Fibroblast of lung (primary cell): ENCODE measurements around the gene INPP5A. TPM values are rescaled to one million over a fixed set of nuclear protein-coding genes. Genes with fewer than 3 reads are reported as not detected.

Experiments
- DNase-seq, 2 donors: peaks; one replicate each; pipeline versions ENCODE4 v3.0.0 to v3.0.0-alpha.2; 2010; ENCODE audit warnings: low read depth in 2 of 2
- H2AFZ ChIP-seq: 2 replicates; pipeline ENCODE4 v1.5.1; 2012; ENCODE audit warnings: low read length, control low read depth, inconsistent platforms
- H3K27ac ChIP-seq: 2 replicates; pipeline ENCODE4 v1.5.1; 2011; ENCODE audit warnings: low read length, control low read depth; ENCODE audit not compliant: insufficient read depth
- H3K27me3 ChIP-seq: 2 replicates; pipeline ENCODE4 v1.5.1; 2011; ENCODE audit warnings: mild to moderate bottlenecking, low read length; ENCODE audit not compliant: control insufficient read depth, insufficient read depth
- H3K36me3 ChIP-seq: 2 replicates; pipeline ENCODE4 v1.5.1; 2011; ENCODE audit warnings: low read length; ENCODE audit not compliant: control insufficient read depth, insufficient read depth
- H3K4me1 ChIP-seq: 2 replicates; pipeline ENCODE4 v1.5.1; 2011; ENCODE audit warnings: low read length; ENCODE audit not compliant: control insufficient read depth, insufficient read depth; ENCODE audit errors: extremely low read depth
- H3K4me2 ChIP-seq: 2 replicates; pipeline ENCODE4 v1.5.1; 2011; ENCODE audit warnings: low read length, control low read depth; ENCODE audit not compliant: insufficient read depth; ENCODE audit errors: extremely low read depth
- H3K4me3 ChIP-seq, 4 experiments: fragments of 200-600 bp in 1 of 4; sonication (generic) in 1 of 4; replicated peaks in 1 of 4; 2 replicates each; pipeline ENCODE4 v1.5.1; 2011 to 2016; ENCODE audit warnings: low read length in 4 of 4, low read depth in 3 of 4, mild to moderate bottlenecking in 3 of 4, control low read depth in 2 of 4, inconsistent platforms in 1 of 4, mixed read lengths in 1 of 4; ENCODE audit not compliant: insufficient read depth in 1 of 4; ENCODE audit errors: control extremely low read depth in 1 of 4
- H3K79me2 ChIP-seq: 2 replicates; pipeline ENCODE4 v1.5.1; 2012; ENCODE audit warnings: mild to moderate bottlenecking, low read length, inconsistent platforms; ENCODE audit not compliant: control insufficient read depth, insufficient read depth
- H3K9ac ChIP-seq: 2 replicates; pipeline ENCODE4 v1.5.1; 2011; ENCODE audit warnings: mild to moderate bottlenecking, low read length, control low read depth; ENCODE audit not compliant: insufficient read depth
- H3K9me3 ChIP-seq: 2 replicates; pipeline ENCODE4 v1.5.1; 2012; ENCODE audit warnings: low read depth, low read length; ENCODE audit not compliant: control insufficient read depth, insufficient read depth
- H4K20me1 ChIP-seq: 2 replicates; pipeline ENCODE4 v1.5.1; 2011; ENCODE audit warnings: low read length; ENCODE audit not compliant: control insufficient read depth, insufficient read depth; ENCODE audit errors: extremely low read depth
- EZH2 ChIP-seq: IDR thresholded peaks from 2 replicates; pipeline ENCODE4 v1.5.1; 2012; ENCODE audit warnings: low read length, control low read depth, mild to moderate bottlenecking; ENCODE audit errors: missing control alignments
- polyA plus RNA-seq, 2 donors: library from polyadenylated mRNA; depleted of rRNA in 1 of 2; stranded (reverse) in 1 of 2; unstranded in 1 of 2; fragments of >200 nt; gene quantifications; 2 replicates each; pipeline ENCODE4 v1.2.1, GENCODE V29; 2011 to 2012; ENCODE audit warnings: missing spikeins in 1 of 2
- total RNA-seq: library from RNA; depleted of rRNA; stranded (reverse); fragments of >200 nt; gene quantifications from 2 replicates; pipeline ENCODE4 v1.2.1, GENCODE V29; 2014
- TF ChIP-seq, protein P1 (sequence below), 2 donors: IDR thresholded peaks in 1 of 2; conservative IDR thresholded peaks in 1 of 2; 1 replicate in 1 of 2; 2 replicates in 1 of 2; pipeline ENCODE4 v1.5.1; 2011 to 2012; ENCODE audit warnings: low read length in 2 of 2, control low read depth in 1 of 2, inconsistent platforms in 1 of 2, low read depth in 1 of 2, mild to moderate bottlenecking in 1 of 2

The INPP5A gene
- total and polyA plus RNA-seq, 2 donors (not counting 1 experiment from before 2014, with no cell fraction given), result 24.6 to 39.9 TPM

DNA sequence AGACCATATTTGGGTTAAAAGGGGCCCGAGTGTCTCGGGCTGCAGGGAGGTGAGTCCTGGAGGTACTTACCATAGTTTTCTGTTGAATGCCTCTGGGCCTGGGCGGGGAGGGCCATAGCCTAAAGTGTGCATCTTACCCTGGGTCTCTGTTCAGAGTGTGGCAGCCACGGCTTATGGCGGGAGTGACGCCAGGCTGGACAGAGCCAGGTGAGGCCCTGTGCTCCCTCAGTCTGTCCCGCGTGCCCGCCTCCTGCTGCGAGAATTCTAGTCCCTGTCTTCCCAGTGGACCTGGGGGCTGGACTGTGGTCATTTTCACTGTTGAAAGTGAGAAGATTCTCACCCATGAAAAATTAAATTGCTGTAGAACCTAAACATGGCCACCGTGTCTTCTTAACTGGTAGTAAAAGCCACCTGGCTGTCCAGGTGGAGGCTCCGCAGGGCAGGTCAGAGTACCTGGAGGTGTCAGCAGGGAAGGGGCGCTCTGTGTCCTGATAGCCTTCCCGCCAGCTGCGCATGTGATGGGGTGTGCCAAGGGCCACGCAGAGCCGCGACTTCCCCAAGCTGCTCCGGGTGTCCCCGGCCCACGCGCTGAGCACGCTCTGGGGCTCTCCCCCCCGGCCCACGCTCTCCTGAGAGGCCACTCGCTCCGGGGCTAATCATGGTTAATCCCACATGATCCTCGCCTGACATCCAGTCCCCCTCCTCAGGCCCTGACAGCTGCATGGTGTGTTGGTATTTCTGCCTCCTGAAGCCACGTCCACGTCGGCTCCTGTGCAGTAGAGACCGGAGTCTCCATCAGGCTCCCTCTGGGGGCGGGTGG is 20.3 kb downstream of the INPP5A start:
- H4K20me1 ChIP-seq, result peaks cover 3% of the 10 kb centered on the region
- no peak for DNase-seq

DNA sequence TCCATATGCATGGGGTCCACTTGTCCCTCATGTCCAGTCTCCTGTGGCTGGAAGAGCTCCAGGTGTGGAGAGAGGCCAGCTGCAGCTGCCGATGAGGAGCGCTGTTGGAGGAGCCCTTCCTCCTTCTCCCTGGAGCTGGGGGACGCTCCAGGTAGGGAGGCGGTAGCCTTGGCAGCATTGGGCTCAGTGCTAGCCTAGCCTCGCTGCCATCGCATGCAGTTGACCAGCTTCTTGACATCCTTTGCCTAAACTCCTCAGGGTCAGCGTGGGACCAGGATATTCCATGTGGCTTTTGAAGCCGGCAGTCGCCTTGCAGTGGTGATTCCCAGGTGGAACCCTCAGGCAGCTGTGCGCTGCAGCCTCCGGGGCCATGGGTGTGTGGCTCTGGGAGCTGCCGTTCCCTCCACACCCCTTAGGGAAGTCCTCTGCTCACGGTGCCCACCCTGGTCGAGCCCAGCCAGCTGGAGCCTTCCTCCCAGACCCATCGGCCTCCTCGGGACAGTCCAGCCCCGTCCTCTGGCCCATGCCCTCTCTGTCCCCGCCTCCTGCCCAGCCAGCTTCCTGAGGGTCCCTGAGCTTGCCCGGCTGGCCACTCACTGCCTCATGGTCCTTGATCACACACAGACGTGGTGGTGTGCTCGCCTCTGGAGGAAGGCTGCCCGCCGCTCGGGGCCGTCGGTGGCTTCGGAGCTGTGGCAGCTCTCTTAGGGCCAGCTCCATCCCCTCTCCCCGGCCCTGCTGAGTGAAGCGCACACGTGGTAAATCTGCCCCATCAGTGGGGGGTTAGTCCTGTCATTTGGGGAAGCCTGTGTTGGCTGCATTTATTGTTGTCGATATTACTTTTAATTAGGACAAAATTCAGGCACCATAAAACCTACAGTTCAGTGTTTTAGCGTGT is 21.2 kb downstream of the INPP5A start:
- TF ChIP-seq, protein P1, sequence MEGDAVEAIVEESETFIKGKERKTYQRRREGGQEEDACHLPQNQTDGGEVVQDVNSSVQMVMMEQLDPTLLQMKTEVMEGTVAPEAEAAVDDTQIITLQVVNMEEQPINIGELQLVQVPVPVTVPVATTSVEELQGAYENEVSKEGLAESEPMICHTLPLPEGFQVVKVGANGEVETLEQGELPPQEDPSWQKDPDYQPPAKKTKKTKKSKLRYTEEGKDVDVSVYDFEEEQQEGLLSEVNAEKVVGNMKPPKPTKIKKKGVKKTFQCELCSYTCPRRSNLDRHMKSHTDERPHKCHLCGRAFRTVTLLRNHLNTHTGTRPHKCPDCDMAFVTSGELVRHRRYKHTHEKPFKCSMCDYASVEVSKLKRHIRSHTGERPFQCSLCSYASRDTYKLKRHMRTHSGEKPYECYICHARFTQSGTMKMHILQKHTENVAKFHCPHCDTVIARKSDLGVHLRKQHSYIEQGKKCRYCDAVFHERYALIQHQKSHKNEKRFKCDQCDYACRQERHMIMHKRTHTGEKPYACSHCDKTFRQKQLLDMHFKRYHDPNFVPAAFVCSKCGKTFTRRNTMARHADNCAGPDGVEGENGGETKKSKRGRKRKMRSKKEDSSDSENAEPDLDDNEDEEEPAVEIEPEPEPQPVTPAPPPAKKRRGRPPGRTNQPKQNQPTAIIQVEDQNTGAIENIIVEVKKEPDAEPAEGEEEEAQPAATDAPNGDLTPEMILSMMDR (conservative IDR thresholded peaks at IDR 0.05 in 1 of 2, IDR thresholded peaks at IDR 0.05 in 1 of 2; ENCODE audit: low read depth in 1 of 2, low read length in 2 of 2), result no peak
- no peak for TF ChIP-seq EZH2
- Histone ChIP-seq H4K20me1 (peaks cover 3% of the 10 kb centered on the region), H3K4me1 (no peaks in the 10 kb centered on the region)

More for the DNA sequence above, 20.3 kb downstream of the INPP5A start:
- no peak overlapping the region for H3K9ac ChIP-seq
- H3K36me3 ChIP-seq, result no peaks in the 10 kb centered on the region
- H3K4me1 ChIP-seq, result no peaks in the 10 kb centered on the region
- no peak overlapping the region for H3K27ac ChIP-seq
- H3K9me3 ChIP-seq, result no peaks in the 10 kb centered on the region
- no peak overlapping the region for H2AFZ ChIP-seq
- peaks cover 29% of the 10 kb centered on the region for H3K79me2 ChIP-seq
- no peak for TF ChIP-seq EZH2
- TF ChIP-seq, protein P1 (conservative IDR thresholded peaks at IDR 0.05 in 1 of 2, IDR thresholded peaks at IDR 0.05 in 1 of 2; ENCODE audit: low read depth in 1 of 2, low read length in 2 of 2), result no peak
- H3K4me3 ChIP-seq, result no peak overlapping the region
- H3K4me2 ChIP-seq, result no peak overlapping the region
- no peaks in the 10 kb centered on the region for H3K27me3 ChIP-seq

DNA sequence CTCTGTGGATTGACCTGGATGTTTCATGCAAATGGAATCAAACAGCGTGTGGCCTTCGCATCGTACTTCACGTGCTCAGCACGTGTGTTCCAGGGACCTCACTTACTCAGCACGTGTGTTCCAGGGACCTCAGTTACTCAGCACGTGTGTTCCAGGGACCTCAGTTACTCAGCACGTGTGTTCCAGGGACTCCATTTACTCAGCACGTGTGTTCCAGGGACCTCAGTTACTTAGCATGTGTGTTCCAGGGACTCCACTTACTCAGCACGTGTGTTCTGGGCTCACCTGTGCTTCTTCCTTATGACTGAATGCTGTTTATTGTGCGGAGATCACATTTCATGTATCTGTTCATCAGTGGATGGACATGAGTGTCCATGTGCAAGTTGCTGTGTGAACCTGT is 22.0 kb downstream of the INPP5A start:
- Histone ChIP-seq H3K79me2 (peaks cover 25% of the 10 kb centered on the region), H2AFZ (no peak overlapping the region), H3K4me2 (no peak overlapping the region), H3K27ac (no peak overlapping the region), H3K9me3 (no peaks in the 10 kb centered on the region), H3K9ac (no peak overlapping the region), H4K20me1 (peaks cover 3% of the 10 kb centered on the region), H3K27me3 (no peaks in the 10 kb centered on the region), H3K36me3 (no peaks in the 10 kb centered on the region), H3K4me1 (no peaks in the 10 kb centered on the region), H3K4me3 (no peak overlapping the region)
- TF ChIP-seq, protein P1 (conservative IDR thresholded peaks at IDR 0.05 in 1 of 2, IDR thresholded peaks at IDR 0.05 in 1 of 2; ENCODE audit: low read depth in 1 of 2, low read length in 2 of 2), result no peak
- no peak for TF ChIP-seq EZH2
- no peak for DNase-seq

More for the DNA sequence above, 21.2 kb downstream of the INPP5A start:
- H3K79me2 ChIP-seq, result peaks cover 29% of the 10 kb centered on the region
- no peak overlapping the region for H3K4me2 ChIP-seq
- DNase-seq, result no peak
- no peaks in the 10 kb centered on the region for H3K36me3 ChIP-seq
- no peaks in the 10 kb centered on the region for H3K9me3 ChIP-seq
- H3K27me3 ChIP-seq, result no peaks in the 10 kb centered on the region
- no peak overlapping the region for H2AFZ ChIP-seq
- H3K9ac ChIP-seq, result no peak overlapping the region
- H3K27ac ChIP-seq, result no peak overlapping the region
- no peak overlapping the region for H3K4me3 ChIP-seq
